ENCODE data around the gene ADIPOR2.

DNA sequence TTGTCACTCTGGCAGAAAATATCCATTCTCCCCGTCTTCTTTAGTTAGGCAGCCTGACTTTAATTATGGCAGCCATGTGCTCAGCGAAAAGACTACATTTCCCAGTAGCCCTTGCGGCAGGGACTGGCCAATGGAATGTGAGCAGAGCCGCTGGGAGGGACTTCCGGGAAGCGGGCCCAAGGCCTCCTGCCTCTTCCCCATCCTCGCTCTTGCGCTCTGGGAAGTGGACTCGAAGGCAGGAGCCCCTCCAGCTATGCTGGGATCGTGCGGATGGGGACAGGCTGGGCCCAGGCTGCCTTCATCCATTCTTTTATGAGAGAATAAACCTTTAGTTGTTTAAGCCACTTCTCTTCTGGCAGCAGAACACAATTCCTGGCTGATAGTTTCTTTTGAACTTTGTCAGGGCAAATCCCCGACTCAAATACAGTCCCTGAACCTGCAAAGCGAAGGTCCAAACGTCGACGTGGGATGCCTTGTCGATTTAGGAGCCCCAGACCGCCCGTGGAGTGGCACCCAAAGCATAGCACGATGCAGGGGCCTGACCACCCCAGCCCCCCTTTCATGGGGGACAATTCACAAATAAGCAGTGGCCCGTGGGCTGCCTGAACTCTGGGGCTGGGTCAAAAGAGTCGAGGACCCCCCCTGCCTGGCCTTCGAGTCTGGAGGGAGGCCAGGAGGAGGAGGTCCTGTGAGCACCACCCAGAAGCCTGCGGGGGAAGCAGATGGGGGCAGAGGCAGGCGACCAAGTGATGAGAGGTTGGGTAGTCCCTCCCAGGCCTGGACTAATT, 113.9 kb downstream of the ADIPOR2 start:
- TF ChIP-seq CTCF (IDR thresholded peaks at IDR 0.05) (no peak), POLR2A (IDR thresholded peaks at IDR 0.05) (no peak)
